H1 (cell line): ENCODE data around the gene NRBF2. TPM values are rescaled to one million over a fixed set of nuclear protein-coding genes. Genes with fewer than 3 reads are reported as not detected.

ENCODE experiments used
- CTCF ChIA-PET: fragments of 300-600 bp; sonication (Branson Sonifier 250); formaldehyde crosslinking; loops from one replicate; lab custom pipeline; 2021; ENCODE audit not compliant: partially characterized antibody; lab: Charles Lee
- POLR2A ChIA-PET: fragments of 300-600 bp; sonication (Branson Sonifier 250); formaldehyde crosslinking; loops from one replicate; lab custom pipeline; 2021; ENCODE audit warnings: inconsistent platforms; ENCODE audit not compliant: partially characterized antibody; lab: Charles Lee
- DNase-seq, 2 experiments: peaks; one replicate each; pipeline versions ENCODE4 v3.0.0 to v3.0.0-alpha.2; 2010 to 2022; ENCODE audit warnings: low spot score in 2 of 2, low read depth in 1 of 2, mixed read lengths in 1 of 2
- FAIRE-seq: peaks from 2 replicates; lab custom pipeline; 2011; peaks lifted over from hg19 to GRCh38; lab: Jason Lieb, UNC
- H2AFZ ChIP-seq: 2 replicates; pipeline ENCODE4 v1.8.1; 2012; ENCODE audit warnings: low read length, inconsistent platforms
- H2AK5ac ChIP-seq: 2 replicates; pipeline ENCODE4 v1.6.1; 2013; ENCODE audit warnings: low read depth, low read length
- H2BK120ac ChIP-seq: replicated peaks from 2 replicates; pipeline ENCODE3; 2013; ENCODE audit warnings: low read depth, low read length, inconsistent platforms
- H2BK12ac ChIP-seq: 2 replicates; pipeline ENCODE4 v1.6.1; 2013; ENCODE audit warnings: low read depth, low read length
- H2BK15ac ChIP-seq: 2 replicates; pipeline ENCODE4 v1.6.1; 2013; ENCODE audit warnings: low read length
- H2BK20ac ChIP-seq: 2 replicates; pipeline ENCODE4 v1.6.1; 2013; ENCODE audit warnings: low read length
- H2BK5ac ChIP-seq: 2 replicates; pipeline ENCODE4 v1.6.1; 2013; ENCODE audit warnings: low read depth, low read length
- H3K14ac ChIP-seq: 2 replicates; pipeline ENCODE4 v1.6.1; 2013; ENCODE audit warnings: inconsistent platforms; ENCODE audit not compliant: insufficient read length
- H3K18ac ChIP-seq: 2 replicates; pipeline ENCODE4 v1.6.1; 2013; ENCODE audit warnings: low read length; ENCODE audit errors: extremely low read depth
- H3K23ac ChIP-seq: 2 replicates; pipeline ENCODE4 v1.6.1; 2013; ENCODE audit warnings: inconsistent platforms; ENCODE audit not compliant: insufficient read length
- H3K23me2 ChIP-seq: 2 replicates; pipeline ENCODE4 v1.6.1; 2013; ENCODE audit warnings: low read depth, low read length
- H3K27ac ChIP-seq: 2 replicates; pipeline ENCODE4 v1.6.1; 2011; ENCODE audit warnings: low read depth, low read length, inconsistent platforms
- H3K27me3 ChIP-seq, 4 experiments: replicated peaks in 1 of 4; 1 replicate in 1 of 4; 2 replicates in 3 of 4; pipeline versions ENCODE4 v1.6.1 to v1.8.1; 2011 to 2013; ENCODE audit warnings: low read length in 3 of 4, mild to moderate bottlenecking in 3 of 4, inconsistent platforms in 2 of 4, mixed read lengths in 2 of 4, moderate library complexity in 1 of 4; ENCODE audit not compliant: control insufficient read depth in 3 of 4, insufficient read depth in 3 of 4; ENCODE audit errors: extremely low read depth in 1 of 4
- H3K36me3 ChIP-seq, 4 experiments: 2 replicates each; pipeline versions ENCODE4 v1.6.1 to v1.8.1; 2011 to 2013; ENCODE audit warnings: mild to moderate bottlenecking in 4 of 4, low read length in 3 of 4, moderate library complexity in 2 of 4, control low read depth in 1 of 4, inconsistent platforms in 1 of 4; ENCODE audit not compliant: insufficient read depth in 4 of 4, control insufficient read depth in 2 of 4
- H3K4ac ChIP-seq: replicated peaks from 2 replicates; pipeline ENCODE3; 2013; ENCODE audit warnings: low read length, low read depth, mixed read lengths, inconsistent platforms; ENCODE audit not compliant: insufficient read length
- H3K4me1 ChIP-seq, 4 experiments: replicated peaks in 1 of 4; 1 replicate in 1 of 4; 2 replicates in 3 of 4; pipeline versions ENCODE4 v1.6.1 to v1.8.1; 2011 to 2013; ENCODE audit warnings: low read length in 3 of 4, inconsistent platforms in 2 of 4, mixed read lengths in 1 of 4; ENCODE audit not compliant: insufficient read depth in 4 of 4, control insufficient read depth in 3 of 4
- H3K4me2 ChIP-seq, 2 experiments: 2 replicates each; pipeline versions ENCODE4 v1.6.1 to v1.8.1; 2011 to 2013; ENCODE audit warnings: low read depth in 2 of 2, low read length in 2 of 2, control low read depth in 1 of 2, inconsistent platforms in 1 of 2, mild to moderate bottlenecking in 1 of 2; ENCODE audit not compliant: insufficient read depth in 1 of 2
- H3K4me3 ChIP-seq, 4 experiments: fragments of 200-600, 300-600 bp in 1 of 4; sonication (generic), shearing (Covaris generic), sonication (Bioruptor Twin) in 1 of 4; 2 replicates each; pipeline versions ENCODE4 v1.5.1 to v1.8.1; 2011 to 2016; ENCODE audit warnings: low read length in 4 of 4, low read depth in 3 of 4, control low read depth in 2 of 4, inconsistent platforms in 2 of 4, mild to moderate bottlenecking in 2 of 4, mixed read lengths in 1 of 4, moderate library complexity in 1 of 4; ENCODE audit not compliant: insufficient read depth in 2 of 4; ENCODE audit errors: extremely low read depth in 1 of 4
- H3K56ac ChIP-seq: replicated peaks from 2 replicates; pipeline ENCODE3; 2013; ENCODE audit warnings: low read depth, mild to moderate bottlenecking, mixed read lengths, low read length, inconsistent platforms; ENCODE audit not compliant: insufficient read length
- H3K79me1 ChIP-seq: 2 replicates; pipeline ENCODE4 v1.6.1; 2013; ENCODE audit warnings: low read depth, low read length, control low read depth
- H3K79me2 ChIP-seq, 2 experiments: 2 replicates each; pipeline versions ENCODE4 v1.6.1 to v1.8.1; 2012 to 2013; ENCODE audit warnings: low read length in 2 of 2, mild to moderate bottlenecking in 2 of 2, inconsistent platforms in 1 of 2; ENCODE audit not compliant: insufficient read depth in 2 of 2, control insufficient read depth in 1 of 2
- H3K9ac ChIP-seq, 4 experiments: replicated peaks in 1 of 4; 1 replicate in 1 of 4; 2 replicates in 3 of 4; pipeline versions ENCODE4 v1.6.1 to v1.8.1; 2011 to 2013; ENCODE audit warnings: low read depth in 3 of 4, low read length in 3 of 4, control low read depth in 2 of 4, mild to moderate bottlenecking in 2 of 4, moderate library complexity in 2 of 4, inconsistent platforms in 1 of 4; ENCODE audit errors: extremely low read depth in 1 of 4
- H3K9me3 ChIP-seq, 2 experiments: 2 replicates each; pipeline versions ENCODE4 v1.6.1 to v1.8.1; 2012 to 2013; ENCODE audit warnings: mild to moderate bottlenecking in 2 of 2, moderate library complexity in 2 of 2, control low read depth in 1 of 2, inconsistent platforms in 1 of 2, low read depth in 1 of 2, low read length in 1 of 2, mixed read lengths in 1 of 2; ENCODE audit not compliant: insufficient read depth in 2 of 2
- H4K20me1 ChIP-seq, 2 experiments: replicated peaks in 1 of 2; 2 replicates each; pipeline versions ENCODE3 to v1.8.1; 2011 to 2013; ENCODE audit warnings: inconsistent platforms in 2 of 2, low read length in 2 of 2, mild to moderate bottlenecking in 1 of 2; ENCODE audit not compliant: insufficient read depth in 2 of 2, control insufficient read depth in 1 of 2
- H4K5ac ChIP-seq: 2 replicates; pipeline ENCODE4 v1.6.1; 2013; ENCODE audit warnings: low read length, low read depth, mixed read lengths, inconsistent platforms; ENCODE audit not compliant: insufficient read length
- H4K8ac ChIP-seq: 2 replicates; pipeline ENCODE4 v1.8.0; 2013; ENCODE audit warnings: mild to moderate bottlenecking, moderate library complexity, low read length, inconsistent platforms; ENCODE audit not compliant: insufficient read depth; ENCODE audit errors: extremely low read depth
- H4K91ac ChIP-seq: replicated peaks from 2 replicates; pipeline ENCODE3; 2013; ENCODE audit warnings: low read length, mixed read lengths, inconsistent platforms; ENCODE audit not compliant: insufficient read length
- CTCF ChIP-seq, 3 experiments: IDR thresholded peaks; 1 replicate in 2 of 3; 2 replicates in 1 of 3; pipeline versions ENCODE4 v1.5.1 to v1.6.1; 2011; ENCODE audit warnings: low read length in 3 of 3, mild to moderate bottlenecking in 3 of 3, inconsistent platforms in 2 of 3, low read depth in 1 of 3, moderate library complexity in 1 of 3; ENCODE audit not compliant: insufficient read depth in 1 of 3; ENCODE audit errors: control extremely low read depth in 1 of 3
- EP300 ChIP-seq, 2 experiments: IDR thresholded peaks; 1 replicate in 1 of 2; 2 replicates in 1 of 2; pipeline ENCODE4 v1.6.1; 2011 to 2012; ENCODE audit warnings: low read depth in 2 of 2, low read length in 2 of 2, mild to moderate bottlenecking in 2 of 2, borderline replicate concordance in 1 of 2, inconsistent platforms in 1 of 2, moderate library complexity in 1 of 2
- HDAC6 ChIP-seq: IDR thresholded peaks from one replicate; pipeline ENCODE4 v1.7.1; 2012; ENCODE audit warnings: low read depth, mild to moderate bottlenecking, inconsistent platforms, low read length, moderate library complexity
- SUZ12 ChIP-seq: fragments of 200-600 bp; sonication (generic); IDR thresholded peaks from 2 replicates; pipeline ENCODE4 v1.6.1; 2012; ENCODE audit warnings: mild to moderate bottlenecking, inconsistent platforms, low read length, moderate library complexity, mixed read lengths
- TCF12 ChIP-seq: IDR thresholded peaks from 2 replicates; pipeline ENCODE4 v1.6.1; 2011; ENCODE audit warnings: low read depth, mild to moderate bottlenecking, low read length
- YY1 ChIP-seq: IDR thresholded peaks from 2 replicates; pipeline ENCODE4 v1.6.1; 2011; ENCODE audit warnings: low read depth, mild to moderate bottlenecking, low read length
- WGBS, 2 experiments: shearing (Covaris generic) in 1 of 2; methylation state at CpG; one replicate each; pipeline versions ENCODE4 v1.1.6 to v1.1.7; 2013 to 2015; ENCODE audit warnings: low lambda C conversion rate in 2 of 2, mixed read lengths in 2 of 2, inconsistent platforms in 1 of 2, low coverage in 1 of 2, missing lambda C conversion rate in 1 of 2; ENCODE audit not compliant: insufficient replicate concordance in 2 of 2, insufficient coverage in 1 of 2, insufficient read length in 1 of 2; ENCODE audit errors: extremely low coverage in 1 of 2, missing lambda C conversion rate in 1 of 2; 5-methylcytosine and 5-hydroxymethylcytosine counted together
- polyA plus RNA-seq, 7 experiments: library from polyadenylated mRNA; depleted of rRNA in 3 of 7; stranded (reverse) in 5 of 7; unstranded in 2 of 7; fragments of >200 nt in 5 of 7; fragments of 200-250 nt in 2 of 7; gene quantifications; 1 replicate in 5 of 7; 2 replicates in 1 of 7; 4 replicates in 1 of 7; pipeline versions ENCODE4 v1.2.1 to v1.2.3, GENCODE V29; 2011 to 2013; ENCODE audit warnings: missing spikeins in 2 of 7, mixed read lengths in 2 of 7
- total RNA-seq: library from RNA; stranded (reverse); fragmentation: NEBNext Ultra II Directional; extraction: Animal tissue kit (Norgen Biotek cat#: 25700); gene quantifications from 2 replicates; pipeline ENCODE4 v1.2.1, GENCODE V29; 2021

The NRBF2 gene
- total and polyA plus RNA-seq, 2 of the 8 experiments (the other 6 are each of a cell fraction or from before 2014, with no cell fraction given), result 11.0 to 29.9 TPM

DNA sequence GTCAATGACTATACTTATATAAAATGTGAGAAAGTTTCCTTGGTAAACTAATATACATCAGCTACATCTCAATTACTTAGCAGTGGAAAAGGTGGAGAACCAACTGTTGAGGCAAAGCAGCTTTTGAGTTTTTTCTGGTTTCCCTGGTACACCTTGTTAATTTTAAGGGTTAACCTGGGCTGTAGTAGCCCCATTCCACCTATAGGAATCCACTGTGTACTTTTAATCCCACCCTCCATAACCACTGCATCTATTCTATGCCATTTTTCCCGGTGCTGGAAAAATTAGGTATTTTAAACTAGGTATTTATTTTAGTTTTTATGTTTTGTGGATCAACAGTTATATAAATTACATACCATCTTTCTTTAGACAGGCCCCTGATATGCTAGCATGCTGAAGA, 42.4 kb downstream of the NRBF2 start:
- Histone ChIP-seq H3K4me2 (no peak overlapping the region), H3K56ac (no peak overlapping the region), H3K36me3 (peaks cover 17 to 96% (median 64%) of the 10 kb centered on the region in 4 experiments), H3K9ac (no peak overlapping the region), H3K27ac (no peak overlapping the region), H2BK5ac (no peak overlapping the region), H3K79me1 (no peaks in the 10 kb centered on the region; the same call in 1 of the 2 replicates), H3K23me2 (no peaks in the 10 kb centered on the region), H3K14ac (no peak overlapping the region), H3K27me3 (no peaks in the 10 kb centered on the region), H3K23ac (no peak overlapping the region), H4K8ac (no peak overlapping the region), H2BK15ac (no peak overlapping the region), H2AFZ (no peak overlapping the region), H2BK20ac (no peak overlapping the region), H2BK120ac (no peak overlapping the region), H4K91ac (no peak overlapping the region), H3K79me2 (no peaks in the 10 kb centered on the region), H3K9me3 (no peaks in the 10 kb centered on the region), H2BK12ac (no peak overlapping the region), H3K4ac (no peak overlapping the region), H4K20me1 (peaks cover 0 to 3% of the 10 kb centered on the region in 2 experiments), H2AK5ac (no peak overlapping the region), H3K4me3 (no peak overlapping the region), H3K18ac (no peak overlapping the region)
- ChIA-PET POLR2A (interaction anchor here (0.9 kb wide), 1 partner anchor 11 kb away, joined by 3 read pairs; no protein-coding TSS in a partner anchor), CTCF (interaction anchor here (0.6 to 2.0 kb wide), 4 partner anchors 10 to 453 kb away, joined by 3 to 11 read pairs (median 4); no protein-coding TSS in a partner anchor)
- 87% methylated on average over 1 of the region's 1 CpG; no CpG with 5 or more reads in 1 of the 2 experiments for WGBS, 2 experiments
- DNase-seq, result no peak
- no peak for FAIRE-seq
- no peak for TF ChIP-seq HDAC6
- TF ChIP-seq TCF12, result no peak
- no peak for TF ChIP-seq YY1
- no peak for TF ChIP-seq CTCF (IDR thresholded peaks at IDR 0.05; ENCODE audit: control extremely low read depth in 1 of 3, insufficient read depth in 1 of 3, low read depth in 1 of 3, low read length in 3 of 3)
- no peak for TF ChIP-seq EP300 (IDR thresholded peaks at IDR 0.05; ENCODE audit: borderline replicate concordance in 1 of 2, low read depth in 2 of 2, low read length in 2 of 2)
- TF ChIP-seq SUZ12, result no peak
- TF ChIP-seq, all 59 proteins: peak for 0
- H4K5ac ChIP-seq, result no peak overlapping the region
- H3K4me1 ChIP-seq, result no peaks in the 10 kb centered on the region
